Measurements from ENCODE around the gene CARMIL1.

The CARMIL1 gene

GRCh38 chr6:25645916-25646315 is 366.7 kb downstream of the CARMIL1 start:
- DNase-seq (ENCODE audit: low read depth) = no peak
- H3K4me3 ChIP-seq (ENCODE audit: low read depth, low read length) = no peak overlapping the region

- H3K4me3 ChIP-seq (ENCODE audit: low read depth, low read length) = no peak overlapping the region
- no peak for DNase-seq (ENCODE audit: low read depth)
Measured at GRCh38 chr6:25649611-25650010, 370.4 kb downstream of the CARMIL1 start.

- peak within 1 kb of the TSS; percentile 2 for H3K4me3 ChIP-seq (ENCODE audit: low read depth, low read length)
- peak; percentile 21 for DNase-seq (ENCODE audit: low read depth)
Measured at GRCh38 chr6:25652007-25652515, 372.9 kb downstream of the CARMIL1 start, which contains the start of gene SCGN. TSS of gene SCGN (plus strand) at chr6:25652215. CDS start at chr6:25652404, 189 bp downstream.

GRCh38 chr6:25655723-25656122 is 376.5 kb downstream of the CARMIL1 start:
- DNase-seq (ENCODE audit: low read depth) = no peak

DNA sequence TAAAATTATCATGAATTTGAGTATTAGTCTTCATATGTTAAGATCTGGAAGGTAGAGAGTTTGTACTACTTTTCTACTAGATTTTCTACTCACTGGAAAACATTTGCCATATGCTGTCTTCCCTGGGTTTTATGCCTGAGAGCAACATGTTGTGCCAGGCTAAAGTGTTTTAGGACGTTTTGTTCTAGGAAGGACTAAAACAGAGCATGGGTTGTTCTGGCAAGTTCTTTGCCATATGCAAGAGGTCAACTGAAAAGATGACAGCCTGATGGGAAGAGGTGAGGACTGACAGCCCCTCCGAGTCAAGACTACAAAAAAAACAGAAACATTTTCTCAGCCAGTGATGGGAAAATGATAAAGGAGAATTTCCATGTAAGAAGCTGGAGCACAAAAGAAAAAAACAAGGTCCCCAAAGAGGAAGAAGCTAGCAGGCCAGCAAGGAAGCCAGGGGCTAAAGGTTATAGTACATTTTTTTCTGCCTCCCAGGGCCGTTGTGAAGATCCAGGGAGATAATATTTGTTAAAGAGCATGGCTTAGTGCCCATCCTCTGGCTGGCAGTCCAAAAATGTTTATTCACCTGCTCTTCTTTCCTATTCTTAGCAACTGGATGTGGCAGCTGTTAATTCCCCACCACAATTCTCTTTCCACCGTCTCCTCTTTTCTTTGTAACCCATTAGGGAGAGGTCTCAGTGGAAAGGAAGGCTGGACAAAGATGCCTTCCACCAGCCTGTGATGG is 380.6 kb downstream of the CARMIL1 start:
- DNase-seq (ENCODE audit: low read depth) = no peak

More at GRCh38 chr6:25655723-25656122, 376.5 kb downstream of the CARMIL1 start:
- H3K4me3 ChIP-seq (ENCODE audit: low read depth, low read length) = no peak overlapping the region

GRCh38 chr6:25660512-25660911 is 381.3 kb downstream of the CARMIL1 start:
- DNase-seq (ENCODE audit: low read depth) = peak; percentile 46
- H3K4me3 ChIP-seq (ENCODE audit: low read depth, low read length) = no peak overlapping the region

More for the DNA sequence above, 380.6 kb downstream of the CARMIL1 start:
- H3K4me3 ChIP-seq (ENCODE audit: low read depth, low read length) = no peak overlapping the region

DNA sequence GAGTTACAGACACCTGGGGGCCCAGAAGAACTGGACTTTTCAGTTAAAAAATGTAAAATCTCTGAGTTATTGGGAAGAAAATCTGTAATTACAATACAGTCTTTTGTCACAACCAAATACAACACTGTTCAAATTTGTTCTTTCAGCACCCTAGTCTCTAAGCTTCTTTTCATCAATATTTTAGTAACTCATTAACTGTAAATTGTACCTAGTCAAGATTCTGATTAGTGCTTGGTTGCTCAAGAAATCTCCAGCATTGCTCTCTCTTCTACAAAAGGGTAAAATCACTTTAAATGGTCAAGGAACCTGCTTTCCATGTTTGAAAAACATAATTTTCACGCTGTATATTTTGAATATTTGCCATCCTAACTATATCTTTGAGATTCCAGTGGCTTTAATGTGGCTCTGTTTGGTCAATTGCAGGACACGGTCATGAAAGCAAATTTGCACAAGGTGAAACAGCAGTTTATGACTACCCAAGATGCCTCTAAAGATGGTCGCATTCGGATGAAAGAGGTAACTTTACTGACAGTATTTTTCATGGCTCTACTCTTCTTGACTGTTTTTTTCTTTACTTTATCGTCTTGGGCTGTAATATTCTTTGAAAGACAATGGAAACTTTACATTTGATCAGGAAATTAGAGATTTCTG is 382.1 kb downstream of the CARMIL1 start:
- no peak for DNase-seq (ENCODE audit: low read depth)
- H3K4me3 ChIP-seq (ENCODE audit: low read depth, low read length) = no peak overlapping the region

- no peak for DNase-seq (ENCODE audit: low read depth)
- H3K4me3 ChIP-seq (ENCODE audit: low read depth, low read length) = no peak overlapping the region
Measured at GRCh38 chr6:25665455-25665854, 386.3 kb downstream of the CARMIL1 start.

DNA sequence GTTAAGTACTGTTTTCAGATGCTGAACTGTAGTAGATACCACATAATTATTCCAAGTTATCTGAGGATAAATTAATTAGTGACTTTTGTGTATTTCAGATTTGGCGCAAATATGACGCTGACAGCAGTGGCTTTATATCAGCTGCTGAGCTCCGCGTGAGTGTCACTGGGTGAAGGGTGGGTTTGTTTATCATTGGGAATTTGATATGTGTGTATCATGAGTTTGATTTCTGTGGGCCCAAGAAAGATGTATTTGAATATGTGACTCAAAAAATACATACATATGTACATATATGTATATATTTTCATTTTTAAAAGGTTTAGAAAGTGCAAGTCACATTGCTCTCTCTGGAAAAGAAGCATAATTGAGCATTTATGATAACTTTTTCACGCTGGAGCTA is 390.2 kb downstream of the CARMIL1 start:
- DNase-seq (ENCODE audit: low read depth) = no peak
- H3K4me3 ChIP-seq (ENCODE audit: low read depth, low read length) = no peak overlapping the region
